Gastrocnemius medialis (tissue), 4 donors: ENCODE data around the gene MTF1.
"Not testable (repeated sequence)": the region's sequence is repeated elsewhere in the genome, so short reads cannot be mapped to it uniquely, and the experiment has no call there.

Experiments
- POLR2A ChIP-seq, 2 donors: fragments of 450-650 bp; IDR thresholded peaks; one replicate each; pipeline ENCODE4 v1.6.1; 2017; ENCODE audit warnings: antibody characterized with exemption in 2 of 2, mild to moderate bottlenecking in 2 of 2, moderate library complexity in 2 of 2
- TF ChIP-seq, protein P1 (sequence below), 5 experiments: fragments of 450-650 bp in 3 of 5; fragments of 200-600 bp in 2 of 5; sonication (generic) in 2 of 5; IDR thresholded peaks in 4 of 5; conservative IDR thresholded peaks in 1 of 5; 1 replicate in 4 of 5; 2 replicates in 1 of 5; pipeline ENCODE4 v1.5.1; 2016 to 2019; ENCODE audit warnings: antibody characterized with exemption in 5 of 5, mild to moderate bottlenecking in 3 of 5, moderate library complexity in 3 of 5

DNA sequence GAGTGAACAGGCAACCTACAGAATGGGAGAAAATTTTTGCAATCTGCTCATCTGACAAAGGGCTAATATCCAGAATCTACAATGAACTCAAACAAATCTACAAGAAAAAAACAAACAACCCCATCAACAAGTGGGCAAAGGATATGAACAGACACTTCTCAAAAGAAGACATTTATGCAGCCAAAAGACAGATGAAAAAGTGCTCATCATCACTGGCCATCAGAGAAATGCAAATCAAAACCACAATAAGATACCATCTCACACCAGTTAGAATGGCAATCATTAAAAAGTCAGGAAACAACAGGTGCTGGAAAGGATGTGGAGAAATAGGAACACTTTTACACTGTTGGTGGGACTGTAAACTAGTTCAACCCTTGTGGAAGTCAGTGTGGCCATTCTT is 88.0 kb downstream of the MTF1 start:
- TF ChIP-seq, protein P1, sequence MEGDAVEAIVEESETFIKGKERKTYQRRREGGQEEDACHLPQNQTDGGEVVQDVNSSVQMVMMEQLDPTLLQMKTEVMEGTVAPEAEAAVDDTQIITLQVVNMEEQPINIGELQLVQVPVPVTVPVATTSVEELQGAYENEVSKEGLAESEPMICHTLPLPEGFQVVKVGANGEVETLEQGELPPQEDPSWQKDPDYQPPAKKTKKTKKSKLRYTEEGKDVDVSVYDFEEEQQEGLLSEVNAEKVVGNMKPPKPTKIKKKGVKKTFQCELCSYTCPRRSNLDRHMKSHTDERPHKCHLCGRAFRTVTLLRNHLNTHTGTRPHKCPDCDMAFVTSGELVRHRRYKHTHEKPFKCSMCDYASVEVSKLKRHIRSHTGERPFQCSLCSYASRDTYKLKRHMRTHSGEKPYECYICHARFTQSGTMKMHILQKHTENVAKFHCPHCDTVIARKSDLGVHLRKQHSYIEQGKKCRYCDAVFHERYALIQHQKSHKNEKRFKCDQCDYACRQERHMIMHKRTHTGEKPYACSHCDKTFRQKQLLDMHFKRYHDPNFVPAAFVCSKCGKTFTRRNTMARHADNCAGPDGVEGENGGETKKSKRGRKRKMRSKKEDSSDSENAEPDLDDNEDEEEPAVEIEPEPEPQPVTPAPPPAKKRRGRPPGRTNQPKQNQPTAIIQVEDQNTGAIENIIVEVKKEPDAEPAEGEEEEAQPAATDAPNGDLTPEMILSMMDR (IDR thresholded peaks at IDR 0.05 in 4 of 5, conservative IDR thresholded peaks at IDR 0.05 in 1 of 5), result not testable (repeated sequence)
- TF ChIP-seq POLR2A (IDR thresholded peaks at IDR 0.05), result not testable (repeated sequence)
